NCI-H82 (cell line): Measurements from ENCODE around the gene TMA7.

ENCODE experiments used
- DNase-seq: peaks from one replicate; lab custom pipeline; 2025; lab: John Stamatoyannopoulos, UW

Gene TMA7

GRCh38 chr3:48423241-48423882 is 16.7 kb upstream of the TMA7 start:
- DNase-seq = no peak

DNA sequence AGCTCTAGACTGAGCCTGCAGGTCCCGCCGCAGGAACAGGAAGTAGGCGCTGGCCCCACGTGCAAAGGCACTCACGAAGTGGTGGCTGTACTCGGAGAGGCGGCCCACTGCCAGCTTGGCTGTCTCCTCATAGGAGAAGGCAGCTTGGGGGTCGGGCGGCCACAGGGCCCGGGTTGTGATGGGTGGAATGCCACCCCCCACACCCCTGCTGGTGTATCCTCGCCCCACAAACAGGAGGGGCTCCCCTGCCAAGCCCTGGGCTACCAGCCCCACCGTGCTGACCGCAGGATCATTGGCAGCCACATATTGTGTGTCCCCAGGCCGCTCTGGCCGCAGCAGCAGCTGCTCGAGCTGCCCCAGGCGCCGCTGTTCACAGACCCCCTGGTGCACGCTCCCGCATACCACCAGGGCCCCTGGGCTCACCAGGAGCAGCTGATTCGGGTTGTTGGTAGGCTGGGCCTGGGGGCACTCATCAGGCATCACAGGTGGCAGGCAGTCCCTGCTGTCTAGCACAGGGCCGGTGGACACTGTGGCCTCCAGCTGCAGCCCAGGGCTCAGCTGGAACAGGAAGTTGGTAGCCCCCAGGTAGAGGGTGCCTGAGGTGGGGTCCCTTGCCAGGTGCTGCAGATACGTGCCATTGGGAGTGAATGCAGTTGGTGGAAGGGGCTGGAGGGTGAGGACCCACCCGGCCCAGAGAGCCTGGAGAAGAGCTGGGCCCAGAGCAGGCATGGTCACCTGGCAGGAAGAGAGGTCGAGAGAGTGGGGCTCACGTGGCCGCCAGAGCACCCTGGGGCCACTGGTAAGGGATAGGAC is 16.0 kb upstream of the TMA7 start:
- DNase-seq = no peak

DNA sequence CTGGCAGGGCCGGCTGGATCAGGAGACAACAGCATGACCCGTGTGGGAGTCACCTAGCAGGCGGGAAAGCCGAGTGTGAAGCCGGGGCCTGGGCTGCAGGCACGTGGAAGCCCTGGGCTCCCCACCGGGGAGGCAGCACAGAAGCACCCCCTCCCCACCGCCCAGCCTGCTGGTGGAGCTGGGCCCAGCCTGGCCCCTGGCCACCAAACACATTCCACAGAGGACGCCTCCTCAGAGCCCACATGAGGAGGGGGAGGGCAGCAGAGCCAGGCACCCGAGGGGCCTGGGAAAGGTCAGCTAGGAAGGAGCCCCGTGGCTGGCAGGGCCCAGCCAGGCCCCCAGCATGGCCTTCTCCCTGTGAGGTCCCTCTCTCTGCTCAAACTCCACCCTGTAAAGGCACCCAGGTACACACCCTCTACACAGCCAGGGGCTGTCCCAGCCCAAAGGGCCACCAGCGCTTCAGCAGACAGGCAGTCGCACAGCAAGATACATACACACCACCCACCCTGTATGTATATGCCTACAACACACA is 14.7 kb upstream of the TMA7 start:
- DNase-seq = no peak

GRCh38 chr3:48426401-48426909 is 13.6 kb upstream of the TMA7 start:
- no peak for DNase-seq

GRCh38 chr3:48426944-48427629 is 13.0 kb upstream of the TMA7 start:
- DNase-seq = no peak

DNA sequence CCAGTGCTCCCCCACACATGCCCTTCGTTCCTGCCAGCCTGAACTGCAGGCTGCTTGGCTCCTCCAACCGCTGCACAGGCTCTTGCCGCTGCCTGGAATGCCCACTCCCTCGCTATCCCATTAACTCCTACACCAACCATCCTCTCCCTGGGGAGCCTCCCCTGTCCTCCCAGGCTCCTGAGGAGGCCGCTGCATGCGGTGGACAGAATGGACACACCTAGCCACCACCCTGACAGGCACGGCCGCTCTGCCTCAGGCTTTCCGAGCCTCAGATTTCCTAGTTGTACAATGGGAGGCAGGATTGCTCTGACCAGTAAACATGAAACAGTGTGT is 12.5 kb upstream of the TMA7 start:
- no peak for DNase-seq

DNA sequence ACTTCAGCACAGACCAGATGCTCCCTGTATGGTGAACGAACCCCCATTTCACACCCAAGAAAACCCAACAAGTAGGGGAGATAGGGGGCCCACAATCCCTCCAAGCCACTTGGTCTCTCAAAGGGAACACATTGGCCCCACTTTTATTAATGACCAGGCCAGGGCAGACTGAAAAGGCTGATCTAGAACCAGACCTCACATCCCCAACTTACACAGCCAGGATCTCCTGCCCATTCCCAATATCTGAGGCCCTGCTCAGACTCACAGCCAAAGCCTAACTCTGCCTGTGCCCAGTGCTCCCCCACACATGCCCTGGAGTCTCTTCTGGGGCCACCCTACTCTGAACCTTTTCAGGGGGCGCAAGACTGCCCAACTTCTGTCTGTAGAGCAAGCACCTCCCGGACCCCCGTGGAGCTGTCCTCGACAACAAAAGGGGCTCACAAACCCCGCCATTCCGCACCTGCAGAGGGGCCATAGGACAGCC is 11.9 kb upstream of the TMA7 start:
- no peak for DNase-seq

GRCh38 chr3:48428572-48429316 is 11.3 kb upstream of the TMA7 start:
- DNase-seq = peak; percentile 50

DNA sequence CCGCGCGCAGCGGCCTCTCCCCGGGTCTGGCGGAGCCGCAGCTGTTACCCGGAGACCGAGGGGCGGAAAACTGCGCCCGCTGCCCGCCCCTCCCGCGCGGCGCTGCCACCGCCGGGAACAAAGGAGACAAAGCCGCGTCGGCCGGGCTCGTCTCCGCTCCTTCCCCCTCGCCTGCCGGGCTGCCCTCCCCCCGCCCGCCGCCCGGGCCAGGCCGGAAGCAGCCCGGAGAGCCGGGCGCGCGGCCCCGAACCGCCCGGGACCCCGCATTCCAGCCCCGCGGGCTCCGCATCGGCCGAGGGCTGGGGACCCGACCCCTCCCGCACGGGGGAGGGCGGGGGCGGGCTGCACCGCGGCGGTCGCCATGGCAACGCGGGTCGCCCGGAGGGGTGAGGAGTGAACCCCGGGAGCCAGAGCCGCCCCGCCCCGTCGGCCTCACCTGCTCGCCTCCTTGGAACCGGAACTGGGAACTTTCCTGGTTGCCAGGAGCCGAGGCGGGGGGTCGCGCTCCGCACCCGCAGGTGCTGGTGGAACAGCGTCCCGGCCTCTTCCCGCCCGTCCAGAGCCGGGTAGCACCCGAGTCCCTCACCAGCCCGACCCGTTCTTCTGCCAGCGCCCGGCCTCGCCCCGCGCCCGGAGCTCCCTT is 10.6 kb upstream of the TMA7 start:
- DNase-seq = peak; percentile 66

GRCh38 chr3:48429960-48430707 is 9.9 kb upstream of the TMA7 start, which contains the start of gene PLXNB1:
Gene PLXNB1 (minus strand): TSS chr3:48430086. CDS start chr3:48424611, 5,475 bp downstream.
- peak; percentile 76 for DNase-seq

DNA sequence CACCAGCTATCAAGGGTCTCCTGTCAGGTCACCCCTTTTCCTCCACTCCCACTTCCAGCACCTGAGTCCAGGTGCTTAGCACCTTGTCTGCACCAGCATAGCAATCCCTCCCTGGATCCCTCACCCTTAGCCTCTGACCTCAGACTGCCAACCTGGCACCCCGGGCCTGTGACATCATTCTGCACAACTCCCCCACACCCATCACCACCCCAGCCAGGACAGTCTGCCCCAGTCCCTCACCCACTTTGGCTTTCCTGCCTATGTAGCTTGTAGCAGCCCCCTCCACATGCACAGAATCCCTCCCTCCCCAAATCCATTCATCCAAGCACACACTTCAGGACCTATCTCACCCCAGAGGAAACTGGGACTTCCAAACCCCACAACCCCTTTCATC is 9.4 kb upstream of the TMA7 start:
- DNase-seq = no peak

DNA sequence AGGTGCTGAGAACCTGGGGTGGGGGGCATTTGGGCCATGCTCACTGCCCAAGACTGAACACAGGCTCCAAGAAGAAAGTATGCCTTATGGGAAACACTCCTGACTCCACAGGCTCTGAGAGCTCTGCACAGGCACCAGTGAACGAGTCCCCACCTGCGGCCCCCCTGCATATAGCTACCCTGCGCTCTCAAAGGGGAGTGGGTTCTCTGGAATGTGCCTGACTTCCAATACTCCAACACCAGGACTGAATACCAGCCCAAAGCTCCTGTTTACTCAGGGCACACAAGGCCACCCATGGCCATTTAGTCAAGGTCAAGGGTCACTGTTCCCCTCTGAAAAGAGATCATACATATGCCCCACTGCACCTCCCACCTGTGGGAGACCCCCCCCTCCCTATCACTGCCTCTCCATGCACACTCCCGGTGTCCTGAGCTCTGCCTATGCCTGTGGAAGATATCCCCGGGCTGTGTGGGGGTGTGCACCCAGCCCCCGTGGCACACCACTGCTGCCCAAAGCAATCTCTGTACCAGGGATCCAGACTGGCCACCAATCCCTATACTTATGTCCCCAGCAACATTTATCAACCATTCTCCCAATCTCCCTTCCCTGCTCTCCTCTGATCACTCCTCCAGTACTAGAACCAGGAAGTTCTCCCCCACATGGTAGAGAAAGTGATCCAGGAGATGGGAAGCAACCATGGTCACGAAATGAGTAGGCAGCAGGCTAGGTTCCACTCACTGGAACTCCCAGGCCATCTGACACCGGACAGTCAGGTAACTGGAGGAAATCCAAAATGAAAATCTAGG is 8.6 kb upstream of the TMA7 start:
- DNase-seq = no peak

DNA sequence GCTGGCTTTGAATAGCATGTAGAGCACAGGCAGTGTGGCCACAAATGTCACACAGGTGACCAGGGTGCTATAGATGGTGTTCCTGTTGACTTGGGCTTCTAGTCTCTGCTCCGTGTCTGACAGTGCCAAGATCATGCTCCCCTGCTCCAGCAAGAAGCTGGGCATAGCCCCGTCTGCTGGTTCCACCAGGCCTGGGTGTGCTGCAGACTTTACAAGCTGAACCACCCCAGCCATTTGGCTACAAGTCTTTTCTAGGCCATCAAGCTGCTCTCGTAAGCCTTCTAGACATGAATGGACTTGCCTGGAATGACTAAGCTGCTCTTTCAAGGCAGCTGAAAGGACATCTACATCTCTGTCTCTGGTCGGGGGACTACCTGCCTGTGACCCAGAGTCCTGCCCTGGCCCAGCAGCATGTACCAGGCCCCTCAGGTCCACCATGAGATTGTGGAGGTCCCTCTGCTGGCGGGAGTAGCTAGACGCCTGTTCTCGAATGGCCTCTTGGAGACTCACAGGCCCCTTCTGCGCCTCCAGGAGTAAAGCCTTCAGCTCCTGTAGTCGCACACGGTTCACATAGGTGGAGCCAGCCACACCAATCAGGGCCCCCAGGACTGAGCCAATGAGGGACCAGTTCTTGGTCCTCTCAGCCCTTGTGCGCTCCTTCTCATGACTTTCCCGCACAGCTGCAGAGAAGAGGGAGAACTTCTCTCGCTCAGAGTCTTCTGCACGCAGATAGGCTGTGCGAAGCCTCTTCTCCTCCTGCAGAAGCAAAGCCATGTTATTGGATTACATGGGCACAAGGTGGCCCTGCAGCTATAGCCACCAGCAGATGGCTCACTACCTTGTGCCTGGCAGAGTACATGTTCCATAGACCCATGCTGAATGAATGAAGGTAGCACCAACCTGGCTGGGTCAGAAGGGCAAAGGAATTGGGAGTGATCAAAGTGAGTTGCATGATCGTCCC is 7.4 kb upstream of the TMA7 start:
- DNase-seq = peak; percentile 47

DNA sequence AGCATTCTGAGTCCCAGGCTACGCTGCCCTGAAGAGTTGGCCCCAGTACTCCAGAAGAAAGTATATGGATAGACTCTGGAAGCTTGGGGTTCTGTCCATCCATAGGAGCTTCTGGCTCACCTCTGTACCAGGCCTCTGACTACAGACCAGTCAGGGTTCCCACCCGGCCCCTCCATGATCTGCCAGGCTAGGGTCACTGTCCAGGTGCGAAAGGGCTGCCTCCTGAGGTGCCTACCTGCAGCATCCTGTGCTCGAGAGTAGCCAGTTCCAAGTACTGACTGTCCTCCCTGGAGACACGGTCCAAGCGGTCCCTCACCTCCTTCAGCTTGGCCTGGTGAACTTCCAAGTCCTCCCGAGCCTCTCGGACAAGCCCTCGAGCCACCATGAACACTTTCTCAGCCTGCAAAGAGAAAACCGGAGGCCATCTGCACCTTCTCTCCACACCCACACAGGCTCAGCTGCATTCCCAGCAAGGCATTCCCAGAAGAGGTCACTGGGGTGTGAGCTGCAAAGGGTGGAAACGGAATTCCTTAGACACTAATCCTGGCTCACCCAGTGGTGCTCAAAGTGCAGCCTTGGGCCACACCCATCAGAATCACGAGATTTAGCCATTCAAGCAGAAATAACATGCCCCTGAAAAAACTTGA is 6.5 kb upstream of the TMA7 start:
- no peak for DNase-seq

- DNase-seq = no peak
These were observed 5.3 kb upstream of the TMA7 start for GRCh38 chr3:48434591-48435222.

DNA sequence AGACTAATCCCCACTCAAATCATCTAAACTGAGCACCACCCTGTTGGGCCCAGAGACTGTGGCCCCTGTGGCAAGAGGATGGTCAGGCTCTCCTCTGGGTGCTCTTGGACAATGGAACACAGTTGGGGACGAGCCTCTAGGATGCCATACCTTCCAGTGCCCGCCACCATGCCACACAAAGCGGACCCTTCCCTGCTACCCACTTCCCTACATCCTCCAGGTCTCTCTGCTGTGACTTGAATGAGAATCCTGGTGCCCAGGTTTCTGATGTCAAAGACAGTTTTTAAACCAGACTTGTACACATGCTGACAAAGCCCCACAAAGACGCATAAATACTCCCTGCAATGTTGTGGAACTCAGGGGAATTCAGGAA is 4.8 kb upstream of the TMA7 start:
- DNase-seq = no peak

- peak; percentile 85 for DNase-seq
These were observed 4.1 kb upstream of the TMA7 start for GRCh38 chr3:48435774-48436476.
